Activated CD4-positive, alpha-beta T cell treated with anti-CD3 and anti-CD28 coated beads, Interleukin-2, amount 50 U/mL, for 16 hours (primary cell): ENCODE measurements around the gene TMEM87B.
"Not testable (repeated sequence)": the region's sequence is repeated elsewhere in the genome, so short reads cannot be mapped to it uniquely, and the experiment has no call there.

ENCODE experiments used
- DNase-seq: peaks from one replicate; pipeline ENCODE4 v3.0.0-alpha.2; 2020

Gene TMEM87B

DNA sequence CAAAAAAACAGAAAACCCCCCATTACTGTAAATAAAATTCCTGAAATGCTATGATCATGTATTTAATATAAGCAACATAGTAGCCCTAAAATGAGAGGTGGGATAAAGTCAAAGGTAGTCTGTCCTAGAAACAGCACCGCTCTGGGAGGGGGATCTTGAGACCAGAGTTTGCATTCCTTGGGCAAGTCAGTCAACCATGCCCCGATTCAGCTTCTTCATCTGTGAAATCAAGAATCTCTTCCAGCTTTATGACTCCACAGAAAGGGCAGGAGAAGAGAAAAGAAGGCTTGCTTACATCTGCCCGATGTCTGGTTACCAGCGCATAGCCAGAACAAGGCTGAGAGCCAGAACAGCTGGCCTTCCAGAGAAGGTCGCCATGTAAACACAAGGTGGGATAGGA is 81.0 kb downstream of the TMEM87B start:
- no peak for DNase-seq

DNA sequence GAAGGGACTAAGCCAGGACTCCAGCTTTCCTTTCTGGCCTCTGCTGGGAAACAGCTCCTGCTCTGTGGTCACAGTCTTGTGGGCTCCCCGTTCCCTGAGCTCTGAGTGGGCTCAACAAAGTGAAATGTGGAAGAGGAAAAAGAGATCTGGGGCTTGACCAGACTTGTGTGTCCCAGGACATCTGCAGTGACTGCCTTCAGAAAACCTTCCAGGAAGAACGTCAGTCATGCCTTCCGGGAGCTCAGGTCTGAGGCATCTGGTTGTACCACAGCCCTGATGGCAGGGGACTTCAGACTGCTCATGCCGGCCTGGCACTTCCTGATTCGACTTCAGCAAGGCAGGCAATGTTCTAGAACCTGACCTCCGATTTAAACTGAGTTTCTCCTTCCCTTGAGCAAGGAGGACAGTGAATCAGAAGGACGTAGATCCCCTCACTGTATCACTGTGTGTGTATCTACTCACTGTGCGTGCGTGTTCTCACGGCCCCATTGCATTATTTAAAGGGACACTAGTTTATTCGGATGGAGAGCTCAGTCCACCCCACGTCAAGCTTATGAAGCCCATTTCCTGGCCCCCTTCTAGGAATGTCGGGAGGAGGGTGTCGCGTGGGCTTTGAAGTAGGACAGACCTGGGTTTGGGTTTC is 82.6 kb downstream of the TMEM87B start:
- DNase-seq, result no peak

DNA sequence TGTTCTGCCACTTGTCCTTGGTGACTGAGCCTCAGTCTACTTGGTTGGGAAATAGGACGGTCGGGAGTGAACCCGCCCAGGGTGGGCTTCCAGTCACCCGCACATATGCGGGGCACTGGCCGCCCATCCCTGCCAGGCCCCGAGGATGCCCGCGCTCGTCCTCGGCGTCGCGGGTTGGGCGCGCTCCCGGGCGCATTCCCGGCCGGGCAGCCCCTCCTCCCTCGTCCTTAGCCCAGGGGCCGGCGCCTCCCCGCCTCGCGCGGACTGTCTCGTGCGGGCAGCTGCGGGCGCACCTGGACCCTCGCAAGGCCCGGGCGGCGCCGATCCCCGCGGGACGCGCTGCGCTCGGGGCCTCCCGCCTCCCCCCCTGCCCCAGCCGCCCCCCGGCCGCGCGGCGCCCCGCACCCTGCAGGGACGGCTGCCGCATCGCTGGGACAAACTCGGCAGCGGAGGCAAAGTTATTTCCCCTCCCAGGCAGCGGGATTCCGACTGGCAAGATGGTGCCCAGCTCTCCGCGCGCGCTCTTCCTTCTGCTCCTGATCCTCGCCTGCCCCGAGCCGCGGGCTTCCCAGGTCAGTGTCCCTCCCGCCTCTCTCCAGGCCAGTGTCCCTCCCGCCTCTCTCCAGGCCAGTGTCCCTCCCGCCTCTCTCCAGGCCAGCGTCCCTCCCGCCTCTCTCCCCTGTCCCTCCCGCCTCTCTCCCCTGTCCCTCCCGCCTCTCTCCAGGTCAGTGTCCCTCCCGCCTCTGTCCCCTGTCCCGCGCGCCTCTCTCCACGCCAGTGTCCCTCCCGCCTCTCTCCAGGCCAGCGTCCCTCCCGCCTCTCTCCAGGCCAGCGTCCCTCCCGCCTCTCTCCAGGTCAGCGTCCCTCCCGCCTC is 83.3 kb downstream of the TMEM87B start, which contains the start of gene FBLN7:
TSS of gene FBLN7 (plus strand) at position 227 of the 874 bp plus-strand sequence. CDS start at position 498, 271 bp downstream.
- DNase-seq, result no peak

DNA sequence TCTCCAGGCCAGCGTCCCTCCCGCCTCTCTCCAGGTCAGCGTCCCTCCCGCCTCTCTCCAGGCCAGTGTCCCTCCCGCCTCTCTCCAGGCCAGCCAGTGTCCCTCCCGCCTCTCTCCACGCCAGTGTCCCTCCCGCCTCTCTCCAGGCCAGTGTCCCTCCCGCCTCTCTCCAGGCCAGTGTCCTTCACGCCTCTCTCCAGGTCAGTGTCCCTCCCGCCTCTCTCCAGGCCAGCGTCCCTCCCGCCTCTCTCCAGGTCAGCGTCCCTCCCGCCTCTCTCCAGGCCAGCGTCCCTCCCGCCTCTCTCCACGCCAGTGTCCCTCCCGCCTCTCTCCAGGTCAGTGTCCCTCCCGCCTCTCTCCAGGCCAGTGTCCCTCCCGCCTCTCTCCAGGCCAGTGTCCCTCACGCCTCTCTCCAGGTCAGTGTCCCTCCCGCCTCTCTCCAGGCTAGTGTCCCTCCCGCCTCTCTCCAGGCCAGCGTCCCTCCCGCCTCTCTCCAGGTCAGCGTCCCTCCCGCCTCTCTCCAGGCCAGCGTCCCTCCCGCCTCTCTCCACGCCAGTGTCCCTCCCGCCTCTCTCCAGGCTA is 84.1 kb downstream of the TMEM87B start:
- DNase-seq, result not testable (repeated sequence)

DNA sequence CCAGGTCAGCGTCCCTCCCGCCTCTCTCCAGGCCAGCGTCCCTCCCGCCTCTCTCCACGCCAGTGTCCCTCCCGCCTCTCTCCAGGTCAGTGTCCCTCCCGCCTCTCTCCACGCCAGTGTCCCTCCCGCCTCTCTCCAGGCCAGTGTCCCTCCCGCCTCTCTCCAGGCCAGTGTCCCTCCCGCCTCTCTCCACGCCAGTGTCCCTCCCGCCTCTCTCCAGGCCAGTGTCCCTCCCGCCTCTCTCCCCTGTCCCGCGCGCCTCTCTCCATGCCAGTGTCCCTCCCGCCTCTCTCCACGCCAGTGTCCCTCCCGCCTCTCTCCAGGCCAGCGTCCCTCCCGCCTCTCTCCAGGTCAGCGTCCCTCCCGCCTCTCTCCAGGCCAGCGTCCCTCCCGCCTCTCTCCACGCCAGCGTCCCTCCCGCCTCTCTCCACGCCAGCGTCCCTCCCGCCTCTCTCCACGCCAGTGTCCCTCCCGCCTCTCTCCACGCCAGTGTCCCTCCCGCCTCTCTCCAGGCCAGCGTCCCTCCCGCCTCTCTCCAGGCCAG is 84.7 kb downstream of the TMEM87B start:
- not testable (repeated sequence) for DNase-seq

DNA sequence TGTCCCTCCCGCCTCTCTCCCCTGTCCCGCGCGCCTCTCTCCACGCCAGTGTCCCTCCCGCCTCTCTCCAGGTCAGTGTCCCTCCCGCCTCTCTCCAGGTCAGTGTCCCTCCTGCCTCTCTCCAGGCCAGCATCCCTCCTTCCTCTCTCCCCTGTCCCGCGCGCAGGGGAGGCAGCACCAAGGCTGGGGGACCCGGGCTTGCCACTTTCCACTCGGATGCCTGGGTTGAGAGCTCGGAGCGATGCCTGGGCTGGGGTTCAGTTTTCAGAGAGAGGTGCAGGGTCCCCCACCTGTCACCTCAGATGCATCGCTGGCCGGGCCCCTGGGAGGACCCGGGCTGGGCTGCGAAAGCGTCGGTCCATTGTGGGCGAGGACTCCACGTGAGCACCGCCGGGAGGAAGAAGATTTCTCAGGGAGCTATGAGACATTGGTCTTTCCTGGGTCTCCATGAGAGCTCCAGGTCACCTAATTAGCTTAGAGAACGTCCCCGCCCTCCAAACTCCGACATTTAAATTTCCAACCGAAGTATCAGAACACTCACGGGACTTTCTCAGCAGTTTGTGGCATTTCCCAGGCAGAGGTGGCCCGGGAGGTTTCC is 85.2 kb downstream of the TMEM87B start:
- no peak for DNase-seq

DNA sequence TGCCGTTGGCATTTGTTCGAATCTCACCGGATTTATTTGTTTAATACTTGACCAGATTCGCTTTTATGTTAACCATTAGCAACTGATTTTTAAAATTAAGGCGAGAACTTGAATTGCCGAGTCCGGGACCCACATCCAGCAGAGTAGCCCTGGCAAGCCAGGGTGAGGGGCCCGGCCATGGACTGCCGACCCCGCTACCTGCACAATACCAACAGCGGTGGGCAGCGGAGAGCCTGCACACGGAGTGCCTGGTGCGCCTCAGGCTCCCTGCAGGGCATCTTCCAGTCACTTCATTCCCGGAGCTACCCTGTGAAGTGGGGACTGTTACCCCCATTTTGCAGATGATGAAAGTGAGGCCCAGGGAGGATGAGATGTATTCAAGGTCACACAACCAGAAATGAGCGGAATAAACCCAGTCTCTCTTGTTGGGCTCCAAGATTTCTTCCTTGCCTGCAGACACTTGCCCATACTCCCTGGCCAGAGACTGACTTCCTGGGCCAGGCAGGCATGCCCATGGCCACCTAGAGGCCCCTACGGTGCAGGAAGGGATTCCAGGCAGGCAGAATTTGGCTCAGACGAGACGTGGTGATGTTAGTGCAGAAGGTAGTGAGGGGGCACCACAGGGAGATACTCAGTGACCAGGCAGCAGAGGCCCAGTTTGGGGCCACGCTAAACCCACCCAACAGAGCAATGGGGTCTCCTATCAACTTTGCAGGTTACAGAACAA is 86.0 kb downstream of the TMEM87B start:
- no peak for DNase-seq

DNA sequence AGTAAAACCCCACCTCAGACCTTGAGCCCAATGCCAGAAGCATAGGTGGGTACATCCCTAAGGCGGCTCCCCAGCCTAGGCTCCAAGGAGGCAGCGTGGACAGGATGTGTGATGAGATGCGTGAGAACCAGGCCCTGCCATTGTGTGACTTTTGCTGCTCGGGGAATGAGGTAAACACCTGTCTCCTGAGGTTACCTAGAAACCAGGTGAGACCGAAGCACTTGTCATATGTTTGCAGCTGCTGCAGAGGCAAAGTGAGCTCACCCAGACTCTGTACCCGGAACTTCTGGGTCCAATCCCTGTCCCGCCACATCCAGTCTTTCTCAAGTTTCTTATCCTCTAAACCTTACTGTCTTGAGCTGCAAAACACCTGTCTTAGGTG is 86.5 kb downstream of the TMEM87B start:
- DNase-seq, result no peak

DNA sequence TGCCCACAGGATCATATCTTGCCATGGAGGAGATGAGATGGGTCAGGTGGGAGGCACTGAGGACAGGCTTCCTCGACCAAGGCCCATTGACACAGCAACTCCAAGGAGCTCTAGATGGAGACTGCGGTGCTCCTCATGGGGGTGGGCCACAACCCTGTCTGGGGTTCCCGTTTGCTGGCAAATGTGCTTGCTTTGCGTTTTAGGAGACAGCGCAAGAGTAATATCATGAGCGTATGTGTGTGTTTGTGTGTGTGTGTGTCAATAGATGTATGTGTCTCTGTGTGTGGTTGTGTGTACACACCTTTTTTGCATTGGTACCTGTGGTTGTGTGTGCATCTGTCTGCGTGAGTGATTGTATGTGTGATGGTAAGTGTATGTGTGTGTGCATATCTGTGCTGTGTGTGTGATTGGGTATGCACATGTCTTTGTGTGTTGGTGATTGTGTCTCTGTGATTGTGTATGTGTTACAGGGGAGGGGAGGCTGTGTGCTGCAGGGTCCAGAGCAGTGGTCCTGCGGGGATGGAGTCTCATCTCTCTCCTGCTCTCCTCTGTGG is 87.5 kb downstream of the TMEM87B start:
- no peak for DNase-seq

DNA sequence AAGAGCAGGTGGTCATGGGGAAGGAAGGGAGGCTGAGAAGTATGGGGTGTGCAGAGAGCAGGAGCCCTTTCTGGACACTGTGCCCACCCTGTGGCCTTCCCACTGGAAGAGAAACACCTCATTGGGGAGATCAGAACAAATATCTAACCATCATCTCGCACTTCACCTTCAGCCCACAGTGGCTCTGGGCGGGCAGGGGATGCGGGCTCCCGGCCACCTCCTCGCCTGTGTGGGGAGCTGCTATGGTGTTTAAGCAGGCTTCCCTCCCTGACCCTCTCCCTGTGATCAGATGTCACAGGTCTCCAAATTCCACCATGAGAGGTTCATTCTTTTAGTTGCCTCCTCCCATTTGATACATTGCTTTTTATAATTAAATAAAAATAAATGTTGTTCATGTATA is 88.1 kb downstream of the TMEM87B start:
- DNase-seq, result no peak

DNA sequence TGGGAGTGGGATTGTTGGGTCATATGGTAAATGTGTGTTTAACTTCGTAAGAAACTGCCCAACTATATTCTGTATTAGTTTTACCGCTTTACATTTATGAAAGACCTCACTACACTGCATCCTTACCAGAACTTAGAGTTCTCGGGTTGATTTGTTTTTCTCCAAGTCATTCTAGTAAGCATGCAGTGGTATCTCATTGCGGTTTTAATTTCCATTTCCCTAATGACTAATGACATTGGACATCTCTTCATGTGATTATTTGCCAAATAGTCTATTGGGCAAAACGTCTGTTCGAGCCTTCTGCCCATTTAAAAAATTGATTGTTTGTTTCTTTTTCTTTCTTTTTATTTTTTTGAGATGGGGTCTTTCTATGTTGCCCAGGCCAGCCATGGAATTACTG is 89.9 kb downstream of the TMEM87B start:
- DNase-seq, result no peak

DNA sequence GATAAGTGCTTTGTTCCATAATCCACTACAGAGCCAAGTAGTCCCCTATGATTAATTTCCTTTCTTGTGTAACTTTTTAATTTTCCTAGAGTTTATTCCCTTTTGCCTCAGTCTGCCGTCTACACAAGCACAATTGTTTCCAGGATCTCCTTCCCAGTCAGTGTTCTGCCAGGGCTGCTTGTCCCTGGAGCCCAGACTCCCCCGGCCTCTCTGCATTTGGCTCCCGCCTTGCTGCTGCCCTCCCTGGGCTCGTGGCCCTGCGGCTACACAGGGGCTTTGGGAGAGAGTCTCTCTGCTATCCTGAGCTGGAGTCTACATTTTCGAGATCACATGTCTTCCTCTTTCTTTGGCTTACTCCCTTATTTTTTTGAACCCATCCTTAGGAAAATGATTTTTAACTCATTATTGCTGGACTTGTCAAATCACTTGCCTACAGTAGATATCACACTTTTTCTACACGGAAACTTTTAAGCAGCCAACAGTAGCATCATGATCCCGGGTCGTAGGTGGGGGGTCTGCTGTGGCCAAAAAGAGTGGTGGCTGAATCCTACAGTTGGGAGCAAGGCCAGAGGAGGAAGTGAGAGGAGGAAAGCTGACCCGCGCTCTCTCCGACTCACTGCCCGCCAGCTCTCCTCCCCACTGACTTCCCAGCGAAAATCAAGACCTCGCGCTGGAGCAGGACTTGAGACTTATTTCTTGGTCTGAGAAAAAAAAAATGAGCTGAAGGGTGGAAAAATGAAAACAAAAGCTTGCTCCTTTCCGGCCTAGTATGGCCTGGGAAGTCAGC is 92.5 kb downstream of the TMEM87B start:
- no peak for DNase-seq

DNA sequence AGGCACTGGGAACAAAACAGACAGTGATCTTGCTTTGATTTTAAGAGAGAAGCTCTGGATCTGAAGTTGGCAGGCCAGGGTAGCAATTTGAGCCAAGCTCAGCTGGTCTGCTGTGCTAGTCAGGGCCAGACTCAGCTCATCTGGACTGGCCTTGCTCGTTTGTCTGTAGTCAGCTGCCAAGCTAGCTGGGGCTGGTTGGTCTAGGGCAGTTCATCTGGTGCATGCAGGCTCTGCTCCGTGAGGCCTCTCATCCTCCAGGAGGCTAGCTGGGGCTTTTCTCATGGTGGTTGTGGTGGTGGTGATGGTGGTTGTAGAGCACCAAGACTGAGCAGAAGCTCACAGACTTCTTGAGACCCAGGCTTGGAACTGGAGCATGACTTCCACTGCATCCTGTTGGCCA is 93.4 kb downstream of the TMEM87B start:
- DNase-seq, result no peak

DNA sequence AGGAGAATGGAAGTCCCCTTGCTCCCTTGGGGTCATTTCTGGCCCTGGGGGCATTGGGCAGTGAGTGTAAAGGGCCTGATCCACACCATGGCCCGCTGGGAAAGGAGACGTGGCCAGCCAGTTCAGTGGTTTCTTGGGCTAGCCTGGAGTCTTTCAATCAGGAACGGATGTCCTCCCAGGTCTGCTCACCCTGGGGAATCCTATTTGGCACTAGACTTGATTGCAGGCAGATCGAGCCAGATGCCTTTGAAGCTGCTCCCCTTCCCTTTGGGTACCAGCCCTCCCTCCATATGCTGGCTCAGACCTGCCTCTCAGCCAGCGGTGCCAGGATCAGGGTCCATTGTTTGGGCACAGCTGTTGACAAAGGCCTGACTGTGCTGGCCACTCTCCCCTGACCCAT is 94.1 kb downstream of the TMEM87B start:
- no peak for DNase-seq

DNA sequence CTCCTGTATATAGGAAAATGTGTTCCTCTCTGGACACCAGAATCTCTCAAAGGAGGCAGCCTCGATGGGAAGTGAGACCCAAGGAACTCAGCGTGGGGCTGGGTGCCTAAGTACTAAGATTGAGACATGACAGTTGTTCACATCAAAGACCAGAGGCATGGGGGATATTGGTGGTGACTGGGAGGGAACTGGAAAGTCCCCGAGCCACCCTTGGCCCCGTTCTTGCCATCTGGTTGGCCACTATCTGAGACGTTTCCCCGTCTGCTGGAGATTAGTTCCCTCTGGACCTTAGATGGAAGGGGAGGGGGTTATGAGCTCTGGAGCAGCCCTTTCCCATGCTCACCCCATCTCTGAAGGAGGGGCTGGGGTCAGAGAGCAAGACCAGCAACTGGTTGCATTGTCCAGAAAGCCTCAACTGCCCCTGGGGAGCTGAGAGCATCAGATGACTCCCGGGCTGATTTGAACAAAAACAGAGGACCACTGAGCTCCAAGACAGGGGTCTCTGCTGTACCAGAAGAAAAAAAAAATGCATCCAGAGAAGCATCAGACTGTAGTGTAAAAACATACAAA is 94.9 kb downstream of the TMEM87B start:
- no peak for DNase-seq

DNA sequence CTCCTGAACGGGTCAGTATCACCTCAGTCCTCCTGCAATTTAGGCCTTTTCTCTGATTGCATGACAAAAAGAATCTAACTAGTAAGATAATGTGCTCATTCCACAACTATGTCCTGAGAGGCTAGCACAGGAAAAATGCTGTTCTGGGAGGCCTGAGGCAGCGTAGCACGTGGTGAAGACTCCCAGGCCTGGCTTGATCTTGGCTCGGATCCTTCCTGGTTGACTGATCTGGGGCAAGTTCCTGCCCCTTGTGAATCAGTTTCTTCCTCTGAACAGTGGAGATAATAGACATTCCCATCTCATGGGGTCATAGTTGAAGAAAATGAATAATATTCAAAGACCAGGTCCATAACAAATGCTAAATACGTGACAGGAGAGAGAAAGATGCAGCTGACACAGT is 95.4 kb downstream of the TMEM87B start:
- no peak for DNase-seq

DNA sequence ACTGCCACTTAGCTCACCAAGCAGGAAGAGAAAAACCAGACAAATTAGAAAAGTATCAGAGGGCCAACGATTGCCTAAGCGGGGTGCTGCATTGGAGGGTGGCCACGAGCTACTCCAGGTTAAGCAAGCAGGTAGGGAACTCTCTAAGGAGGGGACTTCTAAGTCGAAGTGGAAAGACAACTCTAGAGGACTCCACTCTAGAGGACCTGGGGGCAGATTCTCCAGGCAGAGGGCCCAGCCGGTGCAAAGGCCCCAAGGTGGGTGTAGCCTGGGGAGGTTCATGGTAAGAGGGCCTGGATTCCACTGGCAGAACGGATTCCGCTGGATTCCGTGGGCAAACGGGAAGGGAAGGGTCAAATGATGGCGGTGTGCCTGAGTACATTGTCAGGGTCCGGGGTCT is 95.8 kb downstream of the TMEM87B start:
- no peak for DNase-seq

DNA sequence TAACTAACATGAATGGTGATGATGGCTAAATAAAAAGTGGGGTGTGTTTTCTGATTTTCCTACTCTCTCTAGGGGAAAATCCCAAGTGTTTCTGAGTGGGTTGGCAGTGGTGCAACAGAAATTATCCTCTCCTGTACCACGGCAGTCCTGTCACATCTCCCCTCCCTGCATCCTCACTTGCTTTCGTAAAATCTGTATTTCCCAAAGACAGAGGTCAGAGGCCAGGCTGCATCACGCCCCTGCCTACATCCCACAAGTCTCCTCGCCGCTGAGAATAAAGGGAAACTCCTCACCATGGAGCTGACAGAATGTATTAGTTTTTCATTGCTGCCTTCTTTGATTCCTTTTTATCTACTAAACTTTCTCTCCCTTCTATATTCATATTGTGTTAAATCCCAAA is 96.2 kb downstream of the TMEM87B start:
- no peak for DNase-seq

DNA sequence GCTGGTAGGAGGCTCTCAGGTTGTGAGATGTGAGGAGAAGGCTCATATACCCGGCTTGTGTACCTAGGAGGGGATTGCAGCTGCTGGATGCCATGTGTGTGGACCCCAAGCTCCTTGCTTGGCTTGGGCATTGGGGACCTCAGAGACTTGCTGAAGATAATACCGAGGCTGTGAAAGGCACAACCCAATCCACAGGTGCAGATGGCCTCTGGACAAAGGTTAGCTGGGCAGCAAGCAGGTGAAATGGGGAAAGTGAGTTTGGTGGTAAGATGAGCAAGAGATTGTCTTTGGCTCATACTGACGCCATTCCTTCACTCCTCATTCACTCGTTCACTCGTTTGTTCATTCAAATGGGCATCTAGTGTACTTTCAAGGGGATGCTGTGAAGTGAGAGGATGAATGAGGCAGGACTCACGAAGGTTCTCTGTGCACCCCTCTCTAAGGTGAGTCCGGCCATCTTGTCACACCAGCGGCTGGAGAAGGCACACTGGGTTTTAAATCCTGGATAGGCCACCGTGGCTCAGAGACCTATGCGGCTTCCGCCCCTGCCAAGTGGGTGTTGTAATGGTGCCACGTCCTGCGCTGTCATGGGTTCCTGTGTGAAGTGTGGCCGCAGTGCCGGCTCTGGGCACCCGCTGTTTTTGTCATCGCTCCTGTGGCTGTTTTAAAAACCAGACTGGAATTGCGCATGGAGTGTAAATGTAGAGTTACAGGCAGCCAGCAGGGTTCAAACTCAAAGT is 96.8 kb downstream of the TMEM87B start:
- DNase-seq, result no peak

DNA sequence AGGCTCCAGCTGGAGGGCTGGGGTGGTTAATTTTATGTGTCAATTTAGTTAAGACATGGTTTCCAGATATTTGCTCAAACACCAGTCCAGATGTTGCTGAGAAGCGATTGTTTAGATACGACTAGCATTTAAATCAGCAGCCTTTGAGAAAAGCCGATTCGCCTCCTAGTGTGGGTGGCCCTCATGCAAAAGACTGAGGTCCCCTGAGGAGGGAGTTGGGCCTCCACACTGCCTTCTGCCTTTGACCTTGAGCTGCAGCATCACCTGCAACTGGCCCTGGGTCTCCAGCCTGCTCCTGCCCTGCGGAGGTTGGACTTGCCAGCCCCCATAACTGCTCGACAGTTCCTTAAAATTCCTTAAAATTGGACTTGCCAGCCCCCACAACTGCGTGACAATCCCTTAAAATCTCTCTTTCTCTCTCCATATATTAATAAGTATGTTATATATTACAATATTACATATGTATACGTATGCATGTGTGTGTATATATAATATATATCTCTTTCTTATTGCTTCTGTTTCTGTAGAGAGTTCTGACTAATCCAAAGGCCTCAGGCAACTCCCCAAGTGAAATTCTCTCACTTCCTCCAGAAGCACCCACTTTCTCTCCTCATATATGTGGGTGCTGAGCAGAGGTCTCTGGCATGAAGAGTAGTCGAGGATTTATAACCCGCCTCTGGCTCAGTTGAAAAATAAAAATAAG is 97.6 kb downstream of the TMEM87B start:
- DNase-seq, result no peak
